ENCODE measurements around the gene CCDC174.

The CCDC174 gene

GRCh38 chr3:14717307-14717706 is 65.7 kb downstream of the CCDC174 start:
- TF ChIP-seq CTCF (IDR thresholded peaks at IDR 0.05; ENCODE audit: control insufficient read depth, insufficient read depth, low read depth, low read length, missing control alignments), result no peak
- no peak for DNase-seq (ENCODE audit: low read depth)
- no peak overlapping the region for H3K4me3 ChIP-seq (ENCODE audit: control insufficient read depth, low read depth, low read length)

GRCh38 chr3:14718539-14718938 is 67.0 kb downstream of the CCDC174 start:
- TF ChIP-seq CTCF (IDR thresholded peaks at IDR 0.05; ENCODE audit: control insufficient read depth, insufficient read depth, low read depth, low read length, missing control alignments), result no peak
- H3K4me3 ChIP-seq (ENCODE audit: control insufficient read depth, low read depth, low read length), result no peak overlapping the region
- DNase-seq (ENCODE audit: low read depth), result no peak

- H3K4me3 ChIP-seq (ENCODE audit: control insufficient read depth, low read depth, low read length), result no peak overlapping the region
- no peak for TF ChIP-seq CTCF (IDR thresholded peaks at IDR 0.05; ENCODE audit: control insufficient read depth, insufficient read depth, low read depth, low read length, missing control alignments)
- DNase-seq (ENCODE audit: low read depth), result no peak
Observed at GRCh38 chr3:14719006-14719405, 67.4 kb downstream of the CCDC174 start.

GRCh38 chr3:14721126-14721864 is 69.7 kb downstream of the CCDC174 start:
- no peak for TF ChIP-seq CTCF (IDR thresholded peaks at IDR 0.05; ENCODE audit: control insufficient read depth, insufficient read depth, low read depth, low read length, missing control alignments)
- H3K4me3 ChIP-seq (ENCODE audit: control insufficient read depth, low read depth, low read length), result no peak overlapping the region
- no peak for DNase-seq (ENCODE audit: low read depth)
